HG03025 (cell line): ENCODE data around the gene FXYD3.
"Not testable (repeated sequence)": the region's sequence is repeated elsewhere in the genome, so short reads cannot be mapped to it uniquely, and the experiment has no call there.

Source experiments
- ATAC-seq: cut with Tn5 transposase; IDR thresholded peaks from one replicate; pipeline ENCODE4 v1.9.1; 2021; ENCODE audit warnings: mild to moderate bottlenecking, moderate library complexity; ENCODE audit not compliant: unreplicated experiment, low FRiP score

The FXYD3 gene

DNA sequence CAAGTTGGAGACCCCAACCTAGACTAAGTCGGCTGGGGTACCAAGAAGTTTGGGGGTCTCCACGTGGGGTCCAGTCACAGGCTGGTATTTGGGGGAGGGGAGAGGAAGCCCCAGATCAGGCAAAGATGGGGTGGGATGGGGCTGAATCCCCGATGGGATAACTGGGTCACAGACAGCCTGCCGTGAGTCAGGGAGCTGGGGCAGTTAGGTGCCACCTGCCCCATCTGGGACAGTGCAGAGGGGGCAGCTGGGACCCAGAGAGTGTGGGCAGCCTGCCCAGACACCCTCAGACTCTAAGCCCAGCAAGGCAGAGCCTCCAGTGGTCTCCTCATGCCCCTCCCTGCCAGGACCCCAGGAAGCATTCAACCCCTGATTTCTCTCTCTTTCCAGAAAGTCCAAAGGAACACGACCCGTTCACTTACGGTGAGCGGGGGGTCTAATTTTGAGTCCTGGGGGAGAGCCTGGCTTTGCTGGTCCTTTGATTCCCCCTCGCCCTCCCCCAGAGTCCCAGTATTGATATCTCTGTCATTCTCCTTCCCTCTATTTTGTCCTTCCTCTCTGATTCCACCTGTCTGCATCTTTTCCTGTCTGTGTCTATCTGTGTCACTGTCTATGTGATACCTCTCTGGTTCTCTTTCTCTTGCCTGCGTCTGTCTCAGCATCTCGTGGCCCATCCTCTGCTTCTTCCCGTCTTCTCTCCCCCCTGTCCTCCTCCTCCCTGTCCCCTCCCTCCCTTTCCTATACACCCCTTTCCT is 24.8 kb downstream of the FXYD3 start:
- no peak for ATAC-seq

DNA sequence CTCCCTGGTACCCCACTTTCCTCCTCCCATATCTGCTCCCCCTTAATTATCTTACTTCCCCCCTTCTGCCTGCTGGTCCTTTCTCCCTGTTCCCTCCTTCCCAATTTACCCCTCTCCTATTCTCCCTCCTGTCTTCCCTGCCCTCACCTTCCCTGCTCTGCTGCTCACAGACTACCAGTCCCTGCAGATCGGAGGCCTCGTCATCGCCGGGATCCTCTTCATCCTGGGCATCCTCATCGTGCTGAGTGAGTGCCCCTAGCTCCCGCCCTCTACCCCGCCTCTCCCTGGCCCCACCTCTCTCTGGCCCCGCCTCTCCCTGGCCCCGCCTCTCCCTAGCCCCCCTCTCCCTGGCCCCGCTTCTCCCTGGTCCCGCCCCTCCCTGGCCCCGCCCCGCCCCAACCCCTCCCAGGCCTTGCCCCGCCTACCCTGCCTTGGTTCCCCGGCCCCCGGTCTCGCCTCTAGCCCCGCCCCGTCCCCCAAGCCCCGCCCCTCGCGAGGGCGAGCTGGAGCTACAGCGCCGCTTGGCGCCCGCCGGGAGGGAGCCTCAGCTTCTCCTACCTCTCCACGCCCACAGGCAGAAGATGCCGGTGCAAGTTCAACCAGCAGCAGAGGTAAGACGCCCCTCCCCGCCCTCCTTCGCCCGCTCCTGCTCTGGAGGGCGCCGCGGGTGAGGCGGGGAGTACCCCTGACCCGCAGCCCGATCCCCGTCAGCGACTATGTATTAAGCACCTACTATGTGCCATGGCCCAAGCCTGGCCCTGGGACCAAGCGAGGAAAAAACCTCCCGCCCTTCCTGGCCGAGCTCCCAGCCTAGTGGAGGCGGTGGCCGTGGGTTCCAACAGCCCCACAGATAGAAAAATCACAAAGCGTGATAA is 25.6 kb downstream of the FXYD3 start:
- ATAC-seq: no peak

- no peak for ATAC-seq
These were observed 26.4 kb downstream of the FXYD3 start for GRCh38 chr19:35141837-35142605.

DNA sequence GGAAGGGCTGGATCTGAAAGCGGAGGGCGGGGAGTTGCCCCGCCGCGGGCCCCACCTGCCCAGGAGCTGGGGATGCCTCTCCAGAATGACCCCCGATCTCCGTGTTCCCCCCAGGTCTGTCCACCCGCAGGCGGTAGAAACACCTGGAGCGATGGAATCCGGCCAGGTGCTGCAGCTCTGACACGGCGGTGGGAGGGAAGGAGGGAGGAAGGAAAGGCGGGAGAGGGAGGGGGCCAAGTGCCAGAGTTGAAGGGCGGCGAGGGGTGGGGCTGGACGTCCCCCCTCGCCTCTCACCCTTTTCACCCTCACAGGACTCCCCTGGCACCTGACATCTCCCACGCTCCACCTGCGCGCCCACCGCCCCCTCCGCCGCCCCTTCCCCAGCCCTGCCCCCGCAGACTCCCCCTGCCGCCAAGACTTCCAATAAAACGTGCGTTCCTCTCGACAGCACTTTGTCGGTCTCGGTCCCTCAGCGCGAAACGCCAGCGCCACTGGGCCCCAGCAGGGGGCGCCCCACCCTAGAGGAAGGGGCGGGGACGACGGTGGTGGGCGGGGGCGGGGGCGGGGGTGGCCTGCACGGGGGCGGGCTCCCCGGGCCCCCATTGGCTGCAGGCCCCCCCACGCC is 27.1 kb downstream of the FXYD3 start:
- ATAC-seq: no peak

GRCh38 chr19:35143231-35143715 is 27.6 kb downstream of the FXYD3 start, which contains the start of gene FXYD7:
Gene FXYD7 (plus strand): TSS chr19:35143255. CDS start chr19:35143334, 79 bp downstream.
- ATAC-seq: no peak

DNA sequence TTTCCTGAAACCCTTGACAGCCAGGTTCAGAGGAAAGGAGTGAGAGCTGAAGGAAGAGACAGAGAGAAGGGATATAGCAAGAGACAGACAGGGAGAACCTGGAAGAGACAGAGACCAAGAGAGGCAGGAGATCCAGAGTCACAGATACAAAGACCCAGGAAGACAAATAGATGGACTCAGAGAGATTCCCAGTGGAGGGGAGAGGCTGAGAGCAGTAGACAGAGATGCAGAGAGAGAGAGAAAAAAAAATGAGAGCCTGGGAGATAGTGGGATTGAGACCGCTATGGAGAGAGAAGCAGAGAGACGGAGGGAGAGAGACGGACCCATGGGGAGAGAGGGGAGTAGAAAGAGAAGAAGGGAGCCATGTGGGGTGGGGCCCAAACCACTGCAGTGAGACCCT is 28.2 kb downstream of the FXYD3 start:
- no peak for ATAC-seq

DNA sequence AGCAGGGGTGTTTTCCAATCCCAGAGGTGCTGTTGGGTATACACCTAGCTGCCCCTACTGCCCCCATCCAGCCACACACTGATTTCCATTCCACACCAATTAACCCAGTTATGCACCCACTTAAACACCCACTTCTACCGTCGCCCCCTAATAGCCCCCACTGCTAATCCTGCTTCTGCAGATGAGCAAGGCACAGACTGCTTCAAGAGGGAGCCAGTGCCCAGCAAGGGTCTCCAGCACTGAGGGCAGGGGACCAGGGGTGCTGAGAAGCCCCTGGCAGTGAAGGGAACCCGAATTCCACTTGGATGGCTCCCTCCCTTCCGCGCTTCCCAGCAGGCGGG is 28.6 kb downstream of the FXYD3 start:
- no peak for ATAC-seq

GRCh38 chr19:35144600-35145436 is 29.2 kb downstream of the FXYD3 start:
- no peak for ATAC-seq

DNA sequence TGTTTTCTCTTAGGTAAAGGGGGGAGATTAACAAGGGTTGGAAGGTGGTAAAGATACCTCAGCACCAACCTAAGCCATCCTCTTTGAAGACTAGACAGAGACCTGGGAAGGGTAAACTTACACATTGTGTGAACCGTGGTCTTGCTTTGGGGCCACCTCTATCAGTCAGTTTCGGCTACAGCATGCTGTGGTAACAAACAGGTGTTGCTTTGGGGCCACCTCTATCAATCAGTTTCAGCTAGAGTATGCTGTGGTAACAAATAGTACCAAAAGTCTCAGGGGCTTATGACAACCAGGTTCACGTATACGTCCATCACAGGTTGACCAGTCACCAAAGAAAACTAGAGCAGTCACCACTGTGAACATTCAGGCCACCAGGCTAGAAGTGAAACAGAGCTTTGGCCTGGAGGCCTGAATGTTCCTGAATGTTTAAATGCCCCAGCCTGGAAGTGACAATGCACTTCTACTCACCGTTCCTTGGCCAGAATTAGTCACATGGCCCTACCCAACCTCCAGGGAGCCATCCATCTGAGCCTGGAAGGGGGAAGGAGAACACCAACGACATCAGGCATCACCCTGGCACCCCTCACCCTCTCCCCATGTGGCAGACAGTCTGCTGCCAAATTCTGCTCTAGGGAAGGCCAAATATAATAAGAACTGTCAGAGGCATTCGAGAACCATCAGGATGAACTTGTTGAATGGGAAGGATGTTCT is 31.3 kb downstream of the FXYD3 start:
- no peak for ATAC-seq

- no peak for ATAC-seq
These were observed 33.8 kb downstream of the FXYD3 start for GRCh38 chr19:35149463-35149862.

DNA sequence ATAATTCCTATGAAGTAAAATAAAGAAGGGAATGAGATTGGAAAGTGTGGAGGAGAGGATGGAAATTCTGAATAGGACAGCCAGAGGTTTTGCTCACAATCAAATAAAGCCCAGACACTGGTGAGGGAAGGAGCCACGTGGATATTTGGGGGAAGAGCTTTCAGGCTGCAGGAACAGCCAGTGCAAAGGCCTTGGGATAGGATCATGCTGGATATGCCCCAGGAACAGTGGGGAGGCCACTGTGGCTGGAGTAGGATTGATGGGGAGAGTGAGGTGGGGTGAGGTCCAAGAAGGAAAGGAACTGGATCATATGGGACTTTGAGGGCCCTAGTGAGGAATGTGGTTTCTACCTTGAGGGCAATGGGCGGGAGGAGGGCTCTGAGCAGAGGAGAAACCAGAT is 34.8 kb downstream of the FXYD3 start:
- ATAC-seq: no peak

- ATAC-seq: no peak
These were observed 35.8 kb downstream of the FXYD3 start for GRCh38 chr19:35151273-35152065.

DNA sequence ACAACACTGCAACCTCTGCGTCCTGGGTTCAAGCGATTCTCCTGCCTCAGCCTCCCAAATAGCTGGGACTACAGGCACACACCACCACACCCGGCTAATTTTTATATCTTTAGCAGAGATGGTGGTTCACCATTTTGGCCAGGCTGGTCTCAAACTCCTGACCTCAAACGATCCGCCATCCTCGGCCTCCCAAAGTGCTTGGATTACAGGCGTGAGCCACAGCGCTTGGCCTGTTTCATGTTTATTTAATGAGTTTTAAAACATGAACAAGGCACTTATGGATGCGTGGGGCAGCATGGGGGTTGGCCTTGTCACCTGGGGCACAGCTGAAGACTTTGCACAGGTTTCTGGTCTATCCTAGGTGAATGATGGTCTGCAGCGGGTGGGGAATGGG is 37.5 kb downstream of the FXYD3 start:
- not testable (repeated sequence) for ATAC-seq

GRCh38 chr19:35153701-35154524 is 38.3 kb downstream of the FXYD3 start:
- ATAC-seq: no peak

GRCh38 chr19:35154525-35155406 is 39.1 kb downstream of the FXYD3 start, which contains the start of gene FXYD5:
Gene FXYD5 (plus strand): TSS chr19:35154735. CDS start chr19:35155551, 816 bp downstream.
- no peak for ATAC-seq

- no peak for ATAC-seq
These were observed 39.8 kb downstream of the FXYD3 start for GRCh38 chr19:35155441-35155840.
